ENCODE measurements around the gene PLEKHH1. TPM values are rescaled to one million over a fixed set of nuclear protein-coding genes. Genes with fewer than 3 reads are reported as not detected.

Gene PLEKHH1
- total RNA-seq, 2 donors from 2014 or later, result 32.7 to 54.7 TPM

- no peaks in the 10 kb centered on the region for H3K9me3 ChIP-seq
- DNase-seq (no peak), ATAC-seq (no peak)
- no peak overlapping the region for H3K27ac ChIP-seq
- peaks cover 18% of the 10 kb centered on the region for H3K4me1 ChIP-seq
- intact Hi-C loops (cut with DNase I), result no loop called here
- no peak overlapping the region for H3K4me3 ChIP-seq
- H3K27me3 ChIP-seq, result no peaks in the 10 kb centered on the region
- no peak for TF ChIP-seq CTCF (IDR thresholded peaks at IDR 0.05)
- WGBS, 2 donors, result 74 to 91% methylated on average over 8 to 10 of the region's 11 CpGs
- no peaks in the 10 kb centered on the region for H3K36me3 ChIP-seq (replicated peaks in 1 of 2; ENCODE audit: insufficient read depth in 1 of 2, low read depth in 2 of 2)
These were observed 36.0 kb downstream of the PLEKHH1 start for GRCh38 chr14:67569011-67569650.

- Histone ChIP-seq H3K4me3 (no peak overlapping the region), H3K9me3 (no peaks in the 10 kb centered on the region), H3K36me3 (replicated peaks in 1 of 2; ENCODE audit: insufficient read depth in 1 of 2, low read depth in 2 of 2) (no peaks in the 10 kb centered on the region), H3K4me1 (peaks cover 18% of the 10 kb centered on the region), H3K27me3 (no peaks in the 10 kb centered on the region), H3K27ac (no peak overlapping the region)
- no peak for DNase-seq
- ATAC-seq, result no peak
- WGBS, 2 donors, result 84% methylated on average over 4 of the region's 4 CpGs
- TF ChIP-seq POLR2A (IDR thresholded peaks at IDR 0.05) (no peak), CTCF (IDR thresholded peaks at IDR 0.05) (no peak)
- intact Hi-C loops (cut with DNase I), result loop anchor here (5.0 to 10.0 kb wide), 2 partner anchors 37 to 145 kb away; partner anchors contain the start of gene PLEKHH1
These were observed 36.7 kb downstream of the PLEKHH1 start for GRCh38 chr14:67569651-67570290.

- no peaks in the 10 kb centered on the region for H3K36me3 ChIP-seq (replicated peaks in 1 of 2; ENCODE audit: insufficient read depth in 1 of 2, low read depth in 2 of 2)
- TF ChIP-seq CTCF (IDR thresholded peaks at IDR 0.05) (no peak), POLR2A (IDR thresholded peaks at IDR 0.05) (no peak)
- H3K27ac ChIP-seq, result no peak overlapping the region
- ATAC-seq (no peak), DNase-seq (no peak)
- peaks cover 18% of the 10 kb centered on the region for H3K4me1 ChIP-seq
- H3K27me3 ChIP-seq, result no peaks in the 10 kb centered on the region
- WGBS, 2 donors, result 84 to 85% methylated on average over 7 of the region's 7 CpGs
- no peaks in the 10 kb centered on the region for H3K9me3 ChIP-seq
- H3K4me3 ChIP-seq, result no peak overlapping the region
- intact Hi-C loops (cut with DNase I), result loop anchor here (5.0 to 10.0 kb wide), 2 partner anchors 38 to 146 kb away; partner anchors contain the start of gene PLEKHH1
These were observed 37.4 kb downstream of the PLEKHH1 start for GRCh38 chr14:67570453-67570852.

- Histone ChIP-seq H3K4me3 (no peak overlapping the region), H3K4me1 (peaks cover 18% of the 10 kb centered on the region), H3K36me3 (replicated peaks in 1 of 2; ENCODE audit: insufficient read depth in 1 of 2, low read depth in 2 of 2) (no peaks in the 10 kb centered on the region), H3K27me3 (no peaks in the 10 kb centered on the region), H3K27ac (no peak overlapping the region), H3K9me3 (no peaks in the 10 kb centered on the region)
- ATAC-seq, result peak; percentile 62
- DNase-seq, result peak; percentile 64 to 77 (median 70)
- intact Hi-C loops (cut with DNase I), result loop anchor here (5.0 to 10.0 kb wide), 2 partner anchors 39 to 147 kb away; partner anchors contain the start of gene PLEKHH1
- WGBS, 2 donors, result 37 to 50% methylated on average over 9 to 14 of the region's 14 CpGs
- peak; percentile 51 to 88 (median 75) for TF ChIP-seq CTCF (IDR thresholded peaks at IDR 0.05)
- TF ChIP-seq POLR2A (IDR thresholded peaks at IDR 0.05), result no peak
These were observed 38.3 kb downstream of the PLEKHH1 start for GRCh38 chr14:67571275-67571990.
